ENCODE results near the gene SAP30. TPM values are rescaled to one million over a fixed set of nuclear protein-coding genes. Genes with fewer than 3 reads are reported as not detected.

Gene SAP30
- total RNA-seq, 1 donor from 2014 or later, result 8.6 TPM

DNA sequence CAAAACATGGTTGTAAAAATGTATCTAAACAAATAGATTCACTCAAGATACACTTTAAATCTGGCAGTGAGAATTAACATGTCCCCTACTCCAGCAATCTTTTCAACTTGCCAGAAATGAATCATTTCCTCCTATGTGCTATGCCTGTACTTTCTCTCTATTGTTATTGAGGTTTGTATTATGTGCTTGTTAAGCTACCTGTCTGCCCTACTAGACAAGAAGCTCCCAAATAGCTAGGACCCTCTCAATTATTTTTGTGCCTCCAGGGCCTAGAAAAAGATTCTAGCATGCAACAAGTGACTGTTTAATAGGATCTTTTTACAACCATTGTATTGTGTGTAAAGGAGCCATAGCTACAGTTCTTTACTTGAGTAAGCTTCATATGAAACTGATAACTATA lies 3.5 kb upstream of the SAP30 start:
- DNase-seq (ENCODE audit: low spot score), result no peak

DNA sequence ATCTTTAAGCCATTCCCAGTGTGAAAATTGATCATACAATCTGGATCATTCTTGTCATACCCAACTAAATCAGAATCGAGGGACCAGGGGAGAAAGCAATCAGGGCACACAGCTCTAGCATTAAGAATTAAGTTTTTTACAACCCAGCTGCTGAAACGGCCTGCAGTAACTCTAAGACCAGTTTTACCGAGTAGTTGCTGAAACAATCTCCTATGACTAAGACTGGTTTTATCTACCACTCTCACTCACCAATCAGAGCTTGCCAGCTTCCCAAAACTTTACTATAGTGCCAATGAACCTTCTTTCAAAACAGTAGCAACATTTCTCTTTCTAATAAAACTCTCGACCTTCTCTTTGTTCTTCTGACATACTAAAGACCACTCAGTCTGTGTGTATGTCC lies 2.8 kb upstream of the SAP30 start:
- DNase-seq (ENCODE audit: low spot score), result no peak

DNA sequence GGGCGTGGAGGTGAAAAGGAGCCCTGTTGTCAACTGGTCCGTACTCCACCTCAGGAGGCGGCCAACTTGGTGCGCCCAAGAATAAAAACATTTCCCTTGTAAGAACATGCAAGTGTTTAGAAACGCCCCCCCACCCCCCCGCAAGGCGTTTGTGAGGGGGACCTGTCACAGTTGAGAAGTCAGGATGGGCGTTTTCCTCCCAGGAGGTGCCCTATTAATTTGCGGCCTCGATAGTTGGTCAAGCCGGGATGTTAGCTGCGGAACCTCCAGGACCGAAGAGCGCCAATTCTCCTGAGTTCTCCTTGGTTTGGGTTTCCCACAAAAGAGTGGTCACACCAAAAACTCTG lies 651 bp upstream of the SAP30 start:
- DNase-seq (ENCODE audit: low spot score), result peak; percentile 73

DNA sequence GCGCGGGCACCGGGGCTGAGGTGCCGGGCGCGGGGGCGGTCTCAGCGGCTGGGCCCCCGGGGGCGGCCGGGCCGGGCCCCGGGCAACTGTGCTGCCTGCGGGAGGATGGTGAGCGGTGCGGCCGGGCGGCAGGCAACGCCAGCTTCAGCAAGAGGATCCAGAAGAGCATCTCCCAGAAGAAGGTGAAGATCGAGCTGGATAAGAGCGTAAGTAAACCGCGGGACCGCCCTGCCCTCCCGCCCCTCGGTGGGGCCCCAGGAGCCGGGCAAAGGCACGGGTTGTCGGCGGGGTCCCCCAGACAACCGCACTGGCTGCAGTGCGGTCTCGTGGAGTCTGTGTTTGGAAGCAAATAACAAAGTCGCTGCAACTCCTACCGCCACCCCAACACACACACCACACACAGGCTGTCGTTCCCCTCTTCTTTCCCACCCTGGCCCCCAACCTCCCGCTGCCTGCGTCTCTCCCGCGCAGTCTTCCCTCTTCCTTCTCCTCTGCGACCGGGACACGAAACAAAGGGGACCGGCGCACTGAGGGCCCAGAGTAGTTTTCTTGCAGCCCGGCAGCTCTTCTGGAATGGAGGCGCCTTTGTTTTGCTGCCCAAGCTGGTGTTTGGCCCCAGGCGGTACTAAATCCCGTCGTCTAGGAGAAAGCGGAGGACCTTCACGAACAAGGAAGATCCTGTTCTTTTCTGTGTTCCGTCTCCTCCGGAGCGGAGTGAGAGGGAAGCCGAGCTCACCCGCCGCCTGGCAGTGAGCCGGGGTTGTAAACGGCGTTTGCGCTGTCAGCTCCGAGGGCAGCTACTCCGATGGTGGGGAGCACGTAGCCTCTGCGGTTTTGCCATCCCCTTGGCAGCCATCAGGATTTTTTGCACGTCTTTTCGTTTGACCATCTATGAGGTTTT lies 788 bp downstream of the SAP30 start:
- DNase-seq (ENCODE audit: low spot score), result peak; percentile 78

DNA sequence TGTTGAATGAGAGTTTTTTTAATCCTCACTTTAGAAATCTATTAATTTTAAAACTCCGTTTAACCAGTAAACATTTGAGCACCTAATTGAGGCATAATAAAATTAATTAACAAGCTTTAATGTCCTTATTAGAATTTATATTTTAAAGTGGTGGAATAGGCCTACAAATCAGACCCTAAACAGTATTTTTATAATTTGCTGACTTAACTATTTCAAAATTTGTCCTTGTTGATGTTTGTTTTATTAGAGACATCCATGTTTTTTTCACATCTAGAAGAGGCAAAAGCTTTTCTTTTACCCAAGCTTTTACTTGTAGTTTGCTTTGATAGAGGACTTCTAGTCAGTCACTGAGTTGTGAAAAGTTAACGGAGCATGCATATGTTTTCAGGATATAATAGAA lies 3.8 kb downstream of the SAP30 start:
- no peak for DNase-seq (ENCODE audit: low spot score)

DNA sequence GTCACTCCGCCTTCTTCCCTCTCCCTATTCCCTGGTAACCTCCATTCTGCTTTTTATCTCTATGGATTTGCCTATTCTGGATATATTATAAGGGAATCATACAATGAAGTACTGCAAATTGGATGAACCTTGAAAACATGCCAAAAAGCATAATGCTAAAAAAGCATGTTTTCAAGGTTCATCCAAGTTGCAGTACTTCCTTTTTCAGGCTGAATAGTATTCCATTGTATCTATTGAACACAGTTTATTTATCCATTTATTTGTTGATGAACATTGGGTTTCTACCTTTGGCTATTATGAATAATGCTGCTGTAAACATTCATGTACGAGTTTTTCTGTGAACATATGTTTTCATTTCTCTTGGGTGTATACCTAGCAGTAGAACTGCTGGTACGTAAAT lies 9.2 kb downstream of the SAP30 start:
- DNase-seq (ENCODE audit: low spot score), result no peak

DNA sequence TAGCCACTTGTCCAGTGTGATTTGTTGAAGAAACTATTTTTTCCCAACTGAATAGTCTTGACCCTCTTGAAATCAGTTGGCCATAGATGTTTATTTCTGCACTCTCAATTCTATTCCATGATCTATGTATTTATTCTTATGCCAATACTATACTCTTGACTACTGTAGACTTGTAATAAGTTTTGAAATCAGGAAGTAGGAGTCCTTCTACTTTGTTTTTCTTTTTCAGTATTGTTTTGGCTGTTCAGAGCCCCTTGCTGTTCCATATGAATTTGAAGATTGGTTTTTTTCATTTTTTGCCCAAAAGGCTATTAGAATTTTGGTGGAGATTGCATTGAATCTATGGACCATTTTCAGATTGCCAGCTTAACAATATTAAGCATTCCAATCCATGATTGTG lies 10.2 kb downstream of the SAP30 start:
- no peak for DNase-seq (ENCODE audit: low spot score)

DNA sequence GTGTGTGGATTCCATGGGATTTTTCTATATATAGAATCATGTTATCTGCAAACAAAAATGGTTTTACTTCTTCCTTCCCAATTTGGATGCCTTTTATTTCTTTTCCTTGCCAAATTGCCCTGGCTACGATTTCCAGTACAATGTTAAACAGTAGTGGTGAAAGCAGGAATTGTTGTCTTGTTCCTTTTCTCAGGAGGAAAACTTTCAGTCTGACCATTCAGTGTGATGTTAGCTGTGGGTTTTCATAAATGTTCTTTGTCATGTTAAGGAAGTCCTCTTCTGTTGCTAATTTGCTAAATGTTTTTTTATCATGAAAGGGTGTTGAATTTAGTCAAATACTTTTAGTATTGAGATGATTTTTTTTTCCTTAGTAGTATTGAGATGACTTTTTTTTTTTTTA lies 10.9 kb downstream of the SAP30 start:
- no peak for DNase-seq (ENCODE audit: low spot score)

DNA sequence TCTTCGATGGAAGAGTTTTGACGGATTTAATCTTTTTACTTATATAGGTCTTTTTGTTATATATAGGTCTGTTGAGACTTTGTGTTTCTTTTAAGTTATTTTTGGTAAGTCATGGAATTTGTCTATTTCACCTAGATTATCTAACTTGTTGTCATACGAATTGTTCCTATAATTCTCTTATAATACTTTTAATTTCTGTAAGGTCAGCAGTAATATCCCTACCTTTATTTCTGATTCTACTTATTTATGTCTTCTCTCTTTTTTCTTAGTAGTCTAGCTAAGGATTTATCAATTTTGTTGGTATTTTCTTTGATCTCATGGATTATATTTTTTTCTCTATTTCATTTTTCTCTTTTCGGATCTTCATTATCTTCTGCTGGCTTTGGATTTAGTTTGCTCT lies 11.6 kb downstream of the SAP30 start:
- DNase-seq (ENCODE audit: low spot score), result no peak

DNA sequence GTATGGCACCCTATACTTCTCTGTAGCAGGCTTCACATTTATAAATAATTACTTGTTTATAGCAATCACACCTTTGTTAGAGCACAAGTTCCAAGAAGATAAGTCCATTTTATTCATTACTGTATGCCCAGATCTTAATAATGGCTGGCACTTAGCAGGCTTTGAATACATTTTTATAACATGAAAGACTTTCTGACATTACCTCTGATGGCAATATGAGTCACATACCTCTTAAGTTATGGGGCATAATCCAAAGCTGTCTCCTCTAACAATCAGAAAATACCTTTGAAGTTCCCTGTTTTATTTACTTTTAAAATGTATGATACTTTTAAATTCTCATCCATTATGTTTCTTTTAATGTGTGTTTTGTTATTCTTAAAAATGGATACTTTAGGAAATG lies 16.0 kb downstream of the SAP30 start:
- DNase-seq (ENCODE audit: low spot score), result no peak

DNA sequence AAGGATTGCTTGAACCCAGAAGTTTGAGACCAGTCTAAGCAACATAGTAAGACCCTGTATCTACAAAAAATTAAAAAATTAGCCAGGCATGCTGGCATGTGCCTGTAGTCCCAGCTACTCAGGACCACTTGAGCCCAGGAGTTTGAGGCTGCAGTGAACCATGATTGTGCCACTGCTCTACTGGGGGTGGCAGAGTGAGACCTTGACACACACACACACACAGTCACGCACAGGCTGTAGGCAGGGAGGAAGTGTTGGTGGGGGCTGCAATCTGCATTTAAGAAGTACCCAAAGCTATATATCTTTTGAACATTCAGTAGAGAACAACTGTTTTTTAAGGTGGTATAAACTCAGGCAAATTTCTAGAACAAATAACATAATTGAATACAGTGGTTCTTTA lies 20.9 kb downstream of the SAP30 start:
- no peak for DNase-seq (ENCODE audit: low spot score)

DNA sequence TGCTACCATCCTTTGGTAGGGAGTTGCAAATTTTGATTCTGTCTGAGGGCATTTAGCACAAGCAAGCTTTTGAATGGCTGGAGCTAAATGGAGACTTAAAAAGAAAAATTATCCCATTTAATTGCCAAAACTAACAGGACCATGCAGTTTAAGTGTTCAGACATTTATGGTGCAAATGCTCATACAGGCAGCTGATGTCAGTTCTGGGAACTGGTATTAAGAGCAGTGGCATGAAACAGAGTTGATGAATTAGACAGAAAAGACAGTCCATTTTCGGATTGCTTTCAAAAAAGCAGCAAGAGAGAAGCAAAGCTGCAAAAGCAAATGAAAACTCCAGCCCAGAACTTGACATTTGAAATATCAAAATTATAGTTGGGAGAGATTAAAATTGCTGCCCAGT lies 26.9 kb downstream of the SAP30 start:
- DNase-seq (ENCODE audit: low spot score), result no peak

DNA sequence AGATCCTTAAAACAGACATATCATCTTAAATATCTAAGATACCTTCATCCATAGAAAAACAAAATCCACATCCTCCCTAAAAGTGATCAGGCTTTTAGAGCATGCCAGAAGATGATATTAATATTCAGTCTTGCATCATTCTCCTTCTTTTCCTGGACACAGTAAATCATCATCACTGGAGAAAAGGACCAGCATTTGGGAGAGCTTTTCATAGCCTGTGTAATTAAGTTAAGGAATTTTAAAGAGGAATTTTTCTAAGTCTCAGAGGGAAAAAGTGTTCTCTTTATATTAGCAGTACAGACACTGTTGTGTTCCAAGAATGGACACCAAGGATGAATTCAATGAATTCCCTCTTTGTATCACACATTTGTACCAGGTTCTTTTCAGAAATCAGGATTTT lies 27.5 kb downstream of the SAP30 start:
- DNase-seq (ENCODE audit: low spot score), result no peak

DNA sequence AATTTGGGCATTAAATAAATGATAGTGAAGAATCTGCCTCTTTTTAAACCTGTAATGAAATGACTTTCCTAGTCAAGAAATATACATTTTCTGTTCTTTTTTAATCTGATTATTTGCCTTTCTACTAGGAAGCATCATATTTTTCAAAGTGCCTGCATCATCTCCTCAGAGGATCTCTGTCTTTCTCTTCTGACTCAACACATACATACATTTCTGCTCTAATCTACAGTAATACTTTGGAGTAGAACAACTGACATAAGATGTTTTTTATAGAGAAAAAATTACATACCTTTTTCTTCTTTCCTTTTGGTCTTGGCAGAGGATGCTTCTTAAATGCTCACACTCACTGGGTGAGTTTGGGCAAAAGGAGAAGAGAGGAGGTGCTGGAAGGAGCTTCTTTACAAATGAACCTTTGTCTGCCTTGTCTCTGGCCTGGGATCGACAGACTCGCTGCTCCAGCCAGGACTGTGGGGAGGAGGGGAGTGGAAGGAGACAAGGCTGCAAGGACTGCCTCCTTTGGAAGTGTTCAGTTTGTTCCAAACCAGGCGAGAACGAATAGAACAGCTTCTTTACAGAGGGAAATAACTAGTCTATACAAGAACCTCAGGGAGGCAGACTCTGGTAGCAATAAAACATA lies 28.1 kb downstream of the SAP30 start, which contains the start of gene SCRG1:
Gene SCRG1, minus strand, starts transcription at position 338 of the 637 bp plus-strand sequence. CDS start 7,702 bp downstream, outside the sequence.
- DNase-seq (ENCODE audit: low spot score), result no peak

DNA sequence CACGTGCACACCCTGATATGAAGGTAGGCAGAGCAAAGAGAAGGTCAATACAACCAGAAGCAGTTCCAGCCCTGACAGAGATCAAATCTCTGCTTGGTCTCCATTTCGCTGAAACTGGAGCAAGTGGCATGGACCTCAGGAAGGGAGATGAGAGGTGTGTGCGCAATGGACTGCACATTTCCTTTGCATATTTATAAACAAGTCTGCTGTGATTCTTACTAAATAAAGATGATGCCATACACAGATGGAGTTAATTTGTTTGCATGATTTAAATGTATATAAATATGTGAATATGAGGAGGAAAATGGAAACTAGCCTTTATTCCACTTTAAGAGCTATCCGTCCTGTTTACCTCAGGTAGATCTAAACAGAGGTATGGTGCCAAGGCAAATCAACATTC lies 30.3 kb downstream of the SAP30 start:
- DNase-seq (ENCODE audit: low spot score), result no peak

DNA sequence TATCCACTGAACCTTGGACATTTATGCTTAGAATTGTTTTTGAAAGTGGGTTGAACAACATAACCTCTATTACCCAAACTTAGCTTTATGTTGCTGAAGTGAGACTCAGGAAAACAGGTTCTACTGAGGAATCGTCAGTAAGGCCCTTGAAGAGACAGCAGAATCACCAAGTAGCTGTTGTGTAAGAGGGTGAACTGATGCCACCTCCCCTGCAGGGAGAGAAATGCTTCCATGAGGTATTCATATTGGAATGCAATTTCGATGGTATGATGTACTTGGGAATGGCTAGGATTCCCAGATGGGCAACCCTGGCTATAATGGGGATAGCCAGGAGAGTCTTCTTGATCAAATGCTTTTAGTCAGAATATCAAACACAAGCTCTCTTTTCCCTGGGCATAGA lies 32.3 kb downstream of the SAP30 start:
- DNase-seq (ENCODE audit: low spot score), result no peak

DNA sequence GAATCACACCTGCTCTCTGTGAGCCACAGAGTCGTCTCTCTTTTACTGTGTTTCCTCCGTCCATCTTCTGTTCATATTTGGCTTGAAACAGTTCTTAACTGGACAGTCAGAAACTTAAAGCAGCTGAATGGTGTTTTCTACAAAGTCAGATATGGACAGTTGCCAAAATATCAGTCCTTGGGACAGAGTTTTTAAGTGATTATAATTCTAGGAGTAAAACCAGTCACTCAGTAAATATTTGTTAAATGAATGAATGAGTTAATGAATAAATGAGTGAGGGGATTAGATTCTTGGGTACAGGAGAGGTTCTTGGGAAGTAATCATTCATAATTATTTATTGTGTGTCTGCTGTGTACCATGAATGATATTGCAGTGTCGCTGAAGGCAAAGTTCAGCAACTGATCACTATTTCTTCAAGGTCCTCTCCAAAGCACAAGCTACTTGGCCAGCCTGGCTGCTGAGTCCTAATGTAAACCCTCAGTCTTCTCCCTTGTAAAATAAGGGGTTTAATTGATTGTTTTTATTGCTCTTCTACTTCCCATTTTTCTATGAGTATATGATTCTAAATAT lies 33.6 kb downstream of the SAP30 start:
- no peak for DNase-seq (ENCODE audit: low spot score)

DNA sequence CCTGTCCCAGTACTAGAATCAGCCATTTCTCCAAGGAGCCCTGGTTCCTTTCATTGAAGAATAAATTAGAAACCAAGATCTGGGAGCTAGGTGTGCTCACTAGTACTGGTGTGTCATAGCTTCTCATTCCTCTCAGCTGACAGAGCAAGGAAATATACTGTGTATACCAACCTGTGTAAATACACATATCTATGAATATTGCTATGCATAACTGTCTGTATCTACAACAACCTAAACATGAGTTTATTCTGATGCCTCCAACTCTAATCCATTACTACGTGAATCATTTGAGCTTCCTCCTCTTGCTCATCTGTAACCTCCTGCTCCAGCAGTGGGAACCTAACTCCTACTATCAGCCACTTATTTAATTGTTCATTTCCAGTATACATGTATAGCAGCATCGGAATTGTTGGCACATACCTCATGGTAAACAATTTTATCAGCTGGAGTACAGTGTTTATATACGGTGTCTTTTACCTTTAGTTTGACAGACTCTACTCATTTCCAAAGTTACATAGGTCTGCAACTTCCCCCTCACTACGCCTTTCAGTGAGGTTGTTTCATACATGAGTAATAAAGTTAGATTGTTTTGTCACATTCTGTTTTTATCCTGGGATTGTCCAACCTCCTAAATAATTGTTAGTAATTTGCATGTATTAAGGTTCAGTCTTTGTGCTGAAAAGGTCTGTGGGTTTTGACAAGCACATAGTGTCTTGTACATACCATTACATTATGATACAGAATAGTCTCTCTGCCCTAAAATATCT lies 35.3 kb downstream of the SAP30 start:
- no peak for DNase-seq (ENCODE audit: low spot score)

DNA sequence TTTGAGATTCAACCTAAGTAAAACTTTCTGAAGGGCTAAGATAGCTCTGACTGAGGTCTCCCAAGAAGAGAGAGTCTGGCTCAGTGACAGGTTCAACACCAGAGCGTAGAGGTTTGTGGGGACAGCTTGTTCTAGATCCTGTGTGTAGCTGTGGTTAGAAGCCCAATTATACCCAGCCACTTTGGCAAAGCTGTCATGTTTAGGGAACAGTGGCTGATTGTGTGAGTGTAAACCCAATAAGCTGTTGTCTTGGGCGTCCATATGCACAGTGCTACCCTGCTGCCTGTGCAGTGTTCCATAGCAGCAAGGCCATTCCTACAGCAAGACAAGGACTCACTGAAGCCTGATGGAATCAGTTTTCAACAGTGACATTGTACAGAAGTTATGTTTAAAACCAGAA lies 39.3 kb downstream of the SAP30 start:
- DNase-seq (ENCODE audit: low spot score), result no peak

DNA sequence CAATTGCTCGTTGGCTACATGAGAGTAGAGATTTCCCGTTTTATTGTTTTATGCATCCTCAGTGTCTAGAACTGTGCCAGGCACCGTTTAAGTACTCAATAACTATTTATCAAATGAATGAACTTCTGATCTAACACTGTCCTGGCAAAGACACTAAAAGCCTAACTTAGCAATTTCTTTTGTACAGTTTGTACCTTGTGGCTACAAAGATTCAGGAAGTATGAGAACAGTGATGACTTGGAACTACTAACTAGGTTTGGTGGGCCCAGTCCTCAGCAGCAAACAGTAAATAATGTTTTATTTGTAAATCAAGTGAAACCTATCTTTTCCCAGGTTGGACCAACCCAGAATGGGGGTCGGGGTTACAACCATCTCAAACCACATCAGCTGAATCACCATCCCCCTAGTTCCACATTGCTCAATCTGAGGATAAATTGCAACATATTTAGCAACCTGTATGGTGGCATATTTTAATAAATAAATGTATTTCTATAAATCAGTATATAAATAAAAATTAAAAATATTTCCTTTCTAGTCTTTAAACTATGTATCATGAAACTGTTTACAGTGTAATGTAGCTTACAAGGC lies 40.4 kb downstream of the SAP30 start:
- no peak for DNase-seq (ENCODE audit: low spot score)

DNA sequence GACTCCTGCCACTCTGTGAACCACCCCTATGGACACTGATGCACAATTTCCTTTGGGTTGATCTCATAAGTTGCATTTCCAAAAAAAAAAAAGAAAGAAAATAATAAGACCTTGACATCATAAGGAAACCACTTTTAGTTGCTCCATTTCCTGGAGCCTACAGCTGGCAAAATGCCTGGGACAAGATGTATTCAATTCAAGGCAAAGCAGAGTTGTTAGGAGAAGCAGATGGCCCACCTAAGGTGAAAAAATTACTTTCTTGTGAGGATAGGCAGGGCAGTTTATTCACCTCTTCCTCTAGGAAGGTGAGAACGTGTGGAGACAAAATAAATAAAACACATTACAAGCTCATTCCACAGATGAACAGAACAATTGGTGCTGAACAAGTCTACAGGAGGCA lies 42.3 kb downstream of the SAP30 start:
- DNase-seq (ENCODE audit: low spot score), result no peak

DNA sequence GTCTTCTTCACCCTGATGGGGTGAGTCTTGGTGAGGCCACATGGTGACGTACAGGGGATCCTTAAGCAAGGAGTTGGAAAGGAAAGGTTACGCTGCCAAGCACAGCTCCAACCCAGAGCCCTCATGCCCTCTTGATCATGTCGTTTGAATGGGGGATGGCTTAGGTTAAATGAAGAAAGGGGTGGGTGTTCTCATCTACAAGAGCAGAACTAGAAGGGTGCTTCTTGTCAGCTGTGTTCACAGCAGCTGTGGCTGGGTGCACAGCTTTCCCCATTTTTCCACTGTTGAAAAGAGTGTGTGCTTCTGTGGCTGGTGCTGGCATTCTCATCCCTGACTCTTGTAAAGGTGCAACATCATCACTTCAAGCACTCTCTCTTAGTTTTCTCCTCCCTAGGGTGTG lies 43.7 kb downstream of the SAP30 start:
- no peak for DNase-seq (ENCODE audit: low spot score)

All from ureter (tissue), 1 donor.